Gastroesophageal sphincter (tissue), 4 donors: ENCODE data around the gene CFAP61. TPM values are rescaled to one million over a fixed set of nuclear protein-coding genes. Genes with fewer than 3 reads are reported as not detected.

Source experiments
- ATAC-seq: fragments of 150-250 bp; one replicate; pipeline ENCODE4 v1.9.1; 2016; ENCODE audit warnings: mild to moderate bottlenecking, moderate library complexity
- H3K27ac ChIP-seq, 4 donors: fragments of 200-600 bp; sonication (generic) in 3 of 4; 1 replicate in 3 of 4; 2 replicates in 1 of 4; pipeline ENCODE4 v1.5.1; 2016 to 2019
- H3K27me3 ChIP-seq: fragments of 200-600 bp; sonication (generic); one replicate; pipeline ENCODE4 v1.5.1; 2019
- H3K36me3 ChIP-seq, 2 donors: fragments of 200-600 bp; sonication (generic); one replicate each; pipeline ENCODE4 v1.5.1; 2019; ENCODE audit warnings: control low read depth in 1 of 2
- H3K4me1 ChIP-seq, 3 donors: fragments of 200-600 bp; sonication (generic); 1 replicate in 2 of 3; 2 replicates in 1 of 3; pipeline ENCODE4 v1.5.1; 2016 to 2019; ENCODE audit warnings: control low read depth in 2 of 3
- H3K4me3 ChIP-seq, 2 donors: fragments of 200-600 bp; sonication (generic); one replicate each; pipeline ENCODE4 v1.5.1; 2019; ENCODE audit warnings: mild to moderate bottlenecking in 1 of 2, moderate library complexity in 1 of 2
- H3K9me3 ChIP-seq, 3 donors: fragments of 200-600 bp; sonication (generic); one replicate each; pipeline ENCODE4 v1.5.1; 2017 to 2019; ENCODE audit warnings: control low read depth in 2 of 3
- EP300 ChIP-seq: sonication (generic); formaldehyde crosslinking; IDR thresholded peaks from one replicate; pipeline ENCODE4 v1.6.1; 2017; ENCODE audit warnings: antibody characterized with exemption, mild to moderate bottlenecking
- POLR2A ChIP-seq, 2 donors: fragments of 450-650 bp; IDR thresholded peaks; one replicate each; pipeline ENCODE4 v1.6.1; 2017; ENCODE audit warnings: antibody characterized with exemption in 2 of 2, mild to moderate bottlenecking in 2 of 2, moderate library complexity in 1 of 2
- POLR2AphosphoS5 ChIP-seq: sonication (generic); formaldehyde crosslinking; IDR thresholded peaks from one replicate; pipeline ENCODE4 v1.6.1; 2017; ENCODE audit warnings: antibody characterized with exemption
- WGBS, 2 donors: methylation state at CpG; one replicate each; pipeline ENCODE4 v1.1.5; 2018; ENCODE audit warnings: low coverage in 1 of 2; 5-methylcytosine and 5-hydroxymethylcytosine counted together
- total RNA-seq, 4 donors: library from RNA; depleted of rRNA; stranded (reverse); fragments of >200 nt; gene quantifications; one replicate each; pipeline ENCODE4 v1.1.0, GENCODE V29; 2016
- TF ChIP-seq, protein P1 (sequence below), 4 experiments: fragments of 200-600 bp in 2 of 4; fragments of 450-650 bp in 2 of 4; sonication (generic) in 1 of 4; IDR thresholded peaks; one replicate each; pipeline ENCODE4 v1.5.1; 2017 to 2019; ENCODE audit warnings: antibody characterized with exemption in 4 of 4, mild to moderate bottlenecking in 2 of 4, moderate library complexity in 2 of 4

Gene CFAP61
- total RNA-seq, 4 donors from 2014 or later: 0.27 to 0.54 (median 0.30) TPM; not detected in 1

DNA sequence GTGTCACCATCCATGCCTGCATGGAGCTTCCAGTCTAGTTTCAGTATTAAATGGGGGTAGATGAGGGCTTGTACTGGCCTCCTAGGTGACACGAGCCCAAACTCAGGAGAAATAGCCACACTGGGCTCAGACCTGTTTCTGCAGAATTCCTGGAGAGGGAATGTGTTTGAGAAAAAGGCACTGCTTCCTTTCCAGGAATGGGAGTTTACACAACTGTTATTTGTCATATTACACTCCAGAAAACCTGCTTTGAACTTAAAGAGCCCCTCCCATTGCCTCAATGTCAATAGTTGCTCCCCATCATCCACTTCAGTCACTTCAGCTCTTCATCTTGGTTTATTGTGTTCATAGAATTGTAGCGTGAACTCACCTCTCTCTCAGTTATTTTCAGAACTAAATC is 151.5 kb downstream of the CFAP61 start:
- Histone ChIP-seq H3K4me1 (no peaks in the 10 kb centered on the region), H3K27me3 (peaks cover 37% of the 10 kb centered on the region), H3K4me3 (no peak overlapping the region), H3K9me3 (no peaks in the 10 kb centered on the region), H3K36me3 (no peaks in the 10 kb centered on the region), H3K27ac (no peak overlapping the region)
- 65 to 81% methylated on average over 1 to 2 of the region's 2 CpGs for WGBS, 2 donors
- no peak for TF ChIP-seq POLR2AphosphoS5
- TF ChIP-seq EP300: no peak
- TF ChIP-seq POLR2A (IDR thresholded peaks at IDR 0.05): no peak
- TF ChIP-seq, protein P1, sequence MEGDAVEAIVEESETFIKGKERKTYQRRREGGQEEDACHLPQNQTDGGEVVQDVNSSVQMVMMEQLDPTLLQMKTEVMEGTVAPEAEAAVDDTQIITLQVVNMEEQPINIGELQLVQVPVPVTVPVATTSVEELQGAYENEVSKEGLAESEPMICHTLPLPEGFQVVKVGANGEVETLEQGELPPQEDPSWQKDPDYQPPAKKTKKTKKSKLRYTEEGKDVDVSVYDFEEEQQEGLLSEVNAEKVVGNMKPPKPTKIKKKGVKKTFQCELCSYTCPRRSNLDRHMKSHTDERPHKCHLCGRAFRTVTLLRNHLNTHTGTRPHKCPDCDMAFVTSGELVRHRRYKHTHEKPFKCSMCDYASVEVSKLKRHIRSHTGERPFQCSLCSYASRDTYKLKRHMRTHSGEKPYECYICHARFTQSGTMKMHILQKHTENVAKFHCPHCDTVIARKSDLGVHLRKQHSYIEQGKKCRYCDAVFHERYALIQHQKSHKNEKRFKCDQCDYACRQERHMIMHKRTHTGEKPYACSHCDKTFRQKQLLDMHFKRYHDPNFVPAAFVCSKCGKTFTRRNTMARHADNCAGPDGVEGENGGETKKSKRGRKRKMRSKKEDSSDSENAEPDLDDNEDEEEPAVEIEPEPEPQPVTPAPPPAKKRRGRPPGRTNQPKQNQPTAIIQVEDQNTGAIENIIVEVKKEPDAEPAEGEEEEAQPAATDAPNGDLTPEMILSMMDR (IDR thresholded peaks at IDR 0.05): no peak
- ATAC-seq: no peak

DNA sequence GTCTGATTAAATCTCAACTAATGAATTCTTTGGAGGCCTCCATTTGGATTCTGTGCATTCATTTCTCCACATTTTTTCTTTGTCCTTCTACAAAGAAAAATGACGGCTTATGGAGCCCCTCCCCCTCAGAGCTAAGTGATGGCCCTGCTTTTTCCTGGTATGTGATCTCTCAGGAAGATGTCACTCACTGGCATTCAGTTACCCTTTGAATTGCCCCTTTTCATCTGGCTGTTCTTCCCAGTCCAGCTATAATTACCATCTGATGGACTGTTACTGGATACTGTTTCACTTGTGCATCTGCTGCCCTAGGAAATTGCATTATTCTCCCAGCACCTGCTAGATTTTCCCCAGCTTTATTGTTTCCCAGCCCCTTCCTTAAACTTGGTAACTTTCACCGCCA is 151.9 kb downstream of the CFAP61 start:
- WGBS, 2 donors: 44% methylated on average over 2 of the region's 2 CpGs; no CpG with 5 or more reads in 1 of the 2 donors
- no peak for ATAC-seq
- TF ChIP-seq POLR2A (IDR thresholded peaks at IDR 0.05): no peak
- no peak for TF ChIP-seq POLR2AphosphoS5
- TF ChIP-seq EP300: no peak
- TF ChIP-seq, protein P1 (IDR thresholded peaks at IDR 0.05): no peak

GRCh38 chr20:20205141-20205861 is 153.0 kb downstream of the CFAP61 start:
- no peak overlapping the region for H3K27ac ChIP-seq
- H3K27me3 ChIP-seq: peaks cover 35% of the 10 kb centered on the region
- ATAC-seq: no peak
- H3K4me1 ChIP-seq: no peaks in the 10 kb centered on the region
- TF ChIP-seq POLR2A (IDR thresholded peaks at IDR 0.05) (no peak), POLR2AphosphoS5 (no peak), EP300 (no peak)
- TF ChIP-seq, protein P1 (IDR thresholded peaks at IDR 0.05): no peak
- no peaks in the 10 kb centered on the region for H3K9me3 ChIP-seq
- 61% methylated on average over 2 of the region's 2 CpGs; no CpG with 5 or more reads in 1 of the 2 donors for WGBS, 2 donors
- H3K36me3 ChIP-seq: no peaks in the 10 kb centered on the region
- no peak overlapping the region for H3K4me3 ChIP-seq

More for the DNA sequence above, 151.9 kb downstream of the CFAP61 start:
- Histone ChIP-seq H3K27me3 (peaks cover 39% of the 10 kb centered on the region), H3K36me3 (no peaks in the 10 kb centered on the region), H3K27ac (no peak overlapping the region), H3K4me1 (no peaks in the 10 kb centered on the region), H3K4me3 (no peak overlapping the region), H3K9me3 (no peaks in the 10 kb centered on the region)

GRCh38 chr20:20205862-20206236 is 153.5 kb downstream of the CFAP61 start:
- Histone ChIP-seq H3K9me3 (no peaks in the 10 kb centered on the region), H3K27ac (no peak overlapping the region), H3K4me3 (no peak overlapping the region), H3K4me1 (no peaks in the 10 kb centered on the region), H3K36me3 (no peaks in the 10 kb centered on the region), H3K27me3 (peaks cover 32% of the 10 kb centered on the region)
- 89 to 100% methylated on average over 1 of the region's 1 CpG for WGBS, 2 donors
- TF ChIP-seq EP300 (no peak), POLR2A (IDR thresholded peaks at IDR 0.05) (no peak), POLR2AphosphoS5 (no peak)
- TF ChIP-seq, protein P1 (IDR thresholded peaks at IDR 0.05): no peak
- no peak for ATAC-seq

DNA sequence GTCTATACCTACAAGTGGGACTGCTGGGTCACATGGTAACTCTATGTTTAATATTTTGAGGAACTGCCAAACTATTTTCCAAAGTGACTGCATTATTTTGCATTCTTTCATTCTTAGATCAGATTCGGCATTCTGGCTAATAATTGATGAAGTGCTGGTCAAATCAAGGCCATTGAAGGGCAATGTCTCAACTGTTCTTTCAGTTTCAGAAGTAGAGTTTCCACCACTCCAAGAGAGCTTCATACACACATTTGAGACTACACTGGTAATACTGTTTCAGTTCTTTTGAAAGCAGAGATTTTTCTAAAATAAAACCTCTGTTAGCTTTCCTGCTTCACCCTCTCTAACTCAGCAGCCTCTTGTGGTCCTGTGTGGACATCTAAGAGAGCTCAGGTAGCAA is 154.5 kb downstream of the CFAP61 start:
- TF ChIP-seq POLR2A (IDR thresholded peaks at IDR 0.05) (no peak), EP300 (no peak)
- 44 to 75% methylated on average over 1 of the region's 1 CpG for WGBS, 2 donors

More for the DNA sequence above, 154.5 kb downstream of the CFAP61 start:
- no peaks in the 10 kb centered on the region for H3K9me3 ChIP-seq
- no peak overlapping the region for H3K27ac ChIP-seq
- no peaks in the 10 kb centered on the region for H3K4me1 ChIP-seq
- H3K36me3 ChIP-seq: no peaks in the 10 kb centered on the region
- no peak overlapping the region for H3K4me3 ChIP-seq
- no peak for ATAC-seq
- peaks cover 24% of the 10 kb centered on the region for H3K27me3 ChIP-seq
